SKM-1 treated with dmso at 0.1 percent for 144 hours (cell line): Measurements from ENCODE around the gene ZNF48.

Experiments
- DNase-seq: peaks from one replicate; lab custom pipeline; 2025; ENCODE audit not compliant: unreplicated experiment; lab: John Stamatoyannopoulos, UW

The ZNF48 gene

DNA sequence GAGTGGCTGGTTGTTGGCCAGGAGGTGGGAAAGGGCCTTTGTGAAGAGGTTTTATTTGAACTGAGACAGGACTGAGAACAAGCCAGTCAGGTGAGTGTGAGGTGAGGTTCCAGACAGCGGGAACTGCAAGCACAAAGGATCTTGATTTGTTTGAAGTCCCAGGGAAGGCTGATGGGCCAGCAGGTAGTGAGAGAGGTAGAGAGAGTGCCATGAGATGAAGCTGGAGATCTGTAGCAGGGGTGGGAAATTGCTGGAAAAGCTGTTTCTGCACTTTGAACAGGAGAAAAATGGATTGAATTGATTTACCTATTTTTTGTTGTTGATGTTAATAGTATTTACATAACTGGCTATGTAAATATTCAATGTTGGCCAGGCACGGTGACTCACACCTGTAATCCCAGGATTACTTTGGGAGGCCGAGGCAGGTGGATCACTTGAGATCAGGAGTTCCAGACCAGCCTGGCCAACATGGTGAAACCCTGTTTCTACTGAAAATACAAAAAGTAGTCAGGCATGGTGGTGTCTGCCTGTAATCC is 42.4 kb downstream of the ZNF48 start:
- DNase-seq: no peak

DNA sequence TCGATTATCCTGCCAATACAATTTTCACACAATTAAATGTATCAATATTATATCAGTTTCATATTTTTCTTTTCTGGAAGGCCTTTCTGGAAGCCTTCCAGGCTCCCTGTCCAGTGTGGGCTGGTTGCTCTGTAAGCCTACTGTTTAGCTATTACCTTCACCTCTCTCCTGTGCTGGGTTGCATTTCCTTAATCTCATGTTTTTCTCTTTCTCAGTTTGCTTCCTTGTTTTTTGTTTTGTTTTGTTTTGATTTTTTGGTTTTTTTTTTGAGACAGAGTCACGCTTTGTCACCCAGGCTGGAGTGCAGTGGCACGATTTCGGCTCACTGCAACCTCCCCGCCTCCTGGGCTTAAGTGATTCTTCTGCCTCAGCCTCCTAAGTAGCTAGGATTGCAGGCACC is 43.6 kb downstream of the ZNF48 start:
- DNase-seq: no peak

DNA sequence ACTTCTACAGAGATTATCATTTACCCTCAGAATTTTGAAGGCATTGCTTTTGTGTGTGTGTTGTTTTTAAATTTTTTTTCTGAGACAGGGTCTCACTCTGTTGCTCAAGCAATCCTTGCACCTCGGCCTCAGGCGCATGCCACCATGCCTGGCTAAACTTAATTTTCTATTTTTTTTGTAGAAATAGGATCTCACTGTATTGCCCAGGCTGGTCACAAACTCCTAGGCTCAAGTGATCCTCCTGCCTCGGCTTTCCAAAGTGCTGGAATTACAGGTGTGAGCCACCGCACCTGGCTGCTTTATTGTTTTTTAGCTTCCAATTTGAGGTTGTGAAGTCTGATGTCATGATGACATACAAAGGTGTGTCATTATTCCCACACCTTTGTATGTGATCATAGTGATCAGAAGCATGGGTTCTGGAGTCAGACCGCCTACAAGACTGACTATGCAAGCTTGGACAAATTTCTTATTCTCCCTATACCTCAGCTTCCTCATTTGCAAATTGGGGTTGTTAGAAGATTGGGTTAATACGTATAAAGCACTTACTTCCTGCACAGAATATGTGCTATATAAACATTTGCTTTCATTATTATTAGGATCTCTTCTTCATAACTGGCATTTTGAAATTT is 44.6 kb downstream of the ZNF48 start:
- DNase-seq: peak; percentile 46

DNA sequence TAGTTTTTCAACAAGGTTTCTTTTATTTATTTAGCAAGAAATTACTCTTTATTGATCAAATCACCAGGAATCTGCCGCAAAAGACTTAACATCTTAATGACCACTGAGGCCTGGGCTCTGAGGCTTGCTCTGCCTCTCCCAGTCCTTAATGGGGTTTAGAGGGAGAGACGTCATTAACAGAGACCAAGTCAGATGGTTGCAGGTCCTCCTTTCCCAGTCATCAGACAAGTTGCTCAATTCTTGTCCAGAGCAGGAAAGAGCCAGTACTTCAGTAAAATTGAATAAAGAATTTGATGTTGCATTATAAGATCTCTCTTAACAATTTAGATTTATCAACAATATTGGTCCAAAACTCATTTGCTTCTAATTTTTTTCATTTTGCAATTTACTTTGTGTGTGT is 48.4 kb downstream of the ZNF48 start:
- no peak for DNase-seq

DNA sequence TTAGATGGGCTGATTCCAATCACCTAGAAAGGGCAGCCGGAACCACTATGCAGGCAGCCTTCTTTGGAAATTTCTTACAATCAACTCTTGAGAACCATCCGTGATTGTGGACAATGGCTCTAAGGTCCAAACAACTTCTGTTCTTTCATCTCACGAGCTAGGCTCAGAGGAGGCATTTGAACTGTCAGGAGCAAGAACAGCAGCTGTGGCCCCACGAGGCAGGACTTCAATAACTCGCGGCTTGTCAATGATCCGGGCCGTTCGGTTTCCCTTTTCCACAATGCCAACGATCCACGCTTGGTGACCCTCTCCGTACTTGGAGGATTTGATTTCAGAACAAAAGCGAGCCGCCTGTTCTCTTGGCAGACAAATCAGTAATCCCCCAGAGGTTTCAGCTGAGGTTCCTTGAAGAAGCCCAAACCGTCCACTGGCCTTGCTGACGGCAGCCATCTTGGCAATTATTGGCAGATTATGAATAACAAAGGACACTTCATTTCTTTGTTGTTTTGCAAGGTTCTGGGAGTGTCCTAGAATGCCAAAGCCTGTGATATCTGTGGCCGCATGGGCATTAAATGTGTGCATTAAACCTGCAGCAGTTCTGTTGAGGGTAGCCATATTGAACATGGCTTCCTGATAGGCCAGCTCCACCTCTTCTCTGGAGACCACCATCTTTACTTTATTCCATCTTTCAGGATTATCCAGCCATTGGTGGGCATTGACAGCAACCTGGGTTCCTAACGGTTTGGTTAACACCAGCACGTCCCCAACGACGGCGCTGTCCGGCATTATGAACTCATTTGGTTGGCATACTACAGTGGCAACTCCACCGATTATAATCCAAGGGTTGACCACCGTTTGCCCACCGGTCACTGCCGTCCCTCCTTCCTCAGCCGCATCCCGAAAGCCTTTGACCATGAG is 49.3 kb downstream of the ZNF48 start:
- no peak for DNase-seq

DNA sequence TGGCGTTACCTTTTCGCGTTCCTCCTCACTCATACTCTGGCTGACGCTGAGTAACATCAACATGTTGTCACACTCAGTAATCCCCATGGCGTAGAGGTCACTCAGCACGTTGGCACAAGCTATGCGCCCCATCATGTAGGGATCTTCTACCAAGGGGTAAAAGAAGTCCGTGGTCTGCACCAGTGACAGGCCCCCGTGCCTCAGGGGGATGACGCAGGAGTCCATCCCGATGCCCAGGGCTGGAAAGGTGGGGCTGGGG is 49.9 kb downstream of the ZNF48 start:
- DNase-seq: no peak

DNA sequence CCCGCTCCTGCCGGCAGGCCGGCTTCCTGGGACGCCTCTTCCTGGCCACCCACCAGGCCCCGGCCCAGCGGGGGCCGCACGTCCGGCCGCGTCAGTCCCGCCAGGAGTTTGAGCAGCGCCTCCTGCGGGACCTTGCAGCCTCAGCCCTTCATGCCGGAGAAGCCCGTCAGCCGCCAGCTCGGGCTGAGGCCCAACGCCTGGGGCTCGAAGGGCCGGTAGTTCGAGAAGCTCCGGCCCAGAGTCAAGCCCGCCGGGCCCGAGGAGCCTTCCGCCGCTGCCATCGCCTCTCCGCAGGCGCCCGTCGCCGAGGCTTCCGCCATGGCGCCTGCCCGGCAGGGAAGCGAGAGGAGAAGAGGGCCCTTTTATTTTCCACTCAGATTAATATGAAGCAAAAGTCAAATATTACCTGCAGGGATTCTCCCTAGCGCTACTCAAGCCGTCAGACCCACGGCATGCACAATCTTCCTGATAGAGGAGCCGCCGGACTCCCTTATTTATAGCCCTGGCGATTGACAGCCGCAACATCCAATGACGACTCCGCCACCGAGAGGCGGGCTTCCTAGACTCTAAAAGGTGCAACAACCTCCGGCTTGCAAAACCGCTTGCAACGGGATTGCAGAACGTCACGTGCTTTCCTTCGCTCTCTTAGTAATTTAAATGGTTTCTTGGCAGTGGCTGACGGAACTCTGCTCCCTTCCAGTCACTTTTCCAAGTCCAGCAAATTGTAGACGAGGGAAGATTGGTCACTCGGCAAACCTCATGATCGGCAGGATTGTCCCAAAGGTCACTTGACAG is 50.4 kb downstream of the ZNF48 start, which contains the start of gene SEPHS2:
SEPHS2 (minus strand) TSS at position 467 of the 795 bp plus-strand sequence; CDS start at position 320, 147 bp downstream.
- peak; percentile 98 for DNase-seq

DNA sequence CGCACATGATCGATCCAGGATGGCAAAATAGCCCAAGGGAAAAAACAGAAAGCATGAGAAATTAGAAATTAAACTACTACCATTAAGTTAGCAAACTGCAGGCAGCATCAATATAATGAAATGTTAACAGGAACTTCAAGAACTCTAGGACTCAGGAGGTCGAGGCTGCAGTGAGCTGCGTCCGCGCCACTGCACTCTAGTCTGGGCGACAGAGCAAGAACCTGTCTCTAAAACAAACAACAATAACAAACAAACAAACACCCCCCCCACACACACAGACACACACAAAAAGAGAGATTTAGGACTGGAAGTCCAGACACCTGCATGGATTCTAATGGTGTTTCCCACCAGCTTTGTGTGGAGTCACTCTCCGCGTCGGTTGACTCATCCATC is 51.0 kb downstream of the ZNF48 start:
- no peak for DNase-seq

DNA sequence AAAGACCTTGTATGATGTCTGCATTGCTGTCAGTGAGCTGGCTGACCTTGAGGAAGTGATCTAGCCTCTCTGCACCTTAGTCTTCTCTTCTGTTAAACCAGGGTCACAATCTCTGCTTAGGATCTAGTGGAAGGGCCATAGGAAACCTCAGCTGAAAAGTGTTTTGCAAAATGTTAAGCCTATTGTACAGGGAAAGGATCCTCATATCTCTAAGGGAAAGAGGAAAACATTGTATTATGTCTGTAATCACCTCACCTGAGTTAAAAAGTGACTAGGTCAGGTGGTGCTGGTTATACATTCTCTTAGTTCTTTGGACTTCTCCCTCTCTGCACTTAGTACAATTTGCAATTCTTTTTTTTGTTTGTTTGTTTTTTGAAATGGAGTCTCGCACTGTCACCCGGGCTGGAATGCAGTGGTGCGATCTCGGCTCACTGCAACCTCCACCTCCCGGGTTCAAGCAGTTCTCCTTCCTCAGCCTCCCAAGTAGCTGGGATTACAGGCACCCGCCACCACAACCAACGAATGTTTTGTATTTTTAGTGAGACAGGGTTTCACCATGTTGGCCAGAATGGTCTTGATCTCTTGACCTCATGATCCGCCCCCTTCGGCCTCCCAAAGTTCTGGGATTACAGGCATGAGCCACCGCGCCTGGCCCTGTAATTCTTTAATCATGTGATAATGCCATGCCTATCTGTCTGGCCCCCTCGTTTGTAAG is 52.4 kb downstream of the ZNF48 start:
- no peak for DNase-seq

DNA sequence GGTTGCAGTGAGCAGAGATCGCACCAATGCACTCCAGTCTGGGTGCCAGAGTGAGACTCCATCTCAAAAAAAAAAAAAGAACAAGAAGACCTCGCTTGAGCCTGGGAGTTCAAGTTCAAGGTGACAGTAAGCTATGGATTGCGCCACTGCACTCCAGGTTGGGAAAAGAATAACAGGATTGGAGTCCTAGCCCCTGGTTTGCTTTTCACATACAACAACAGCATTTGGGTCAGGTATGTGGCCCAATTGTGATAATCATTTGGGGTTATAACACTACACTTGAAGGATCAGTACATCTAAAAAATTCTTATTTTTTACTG is 53.9 kb downstream of the ZNF48 start:
- no peak for DNase-seq
